Measurements from ENCODE around the gene BHLHE40.
"Not testable (repeated sequence)": the region's sequence is repeated elsewhere in the genome, so short reads cannot be mapped to it uniquely, and the experiment has no call there.

The BHLHE40 gene

GRCh38 chr3:4963669-4964570 is 15.3 kb upstream of the BHLHE40 start:
- DNase-seq: no peak

- DNase-seq: not testable (repeated sequence)
Measured at GRCh38 chr3:4966006-4966405, 13.2 kb upstream of the BHLHE40 start.

- not testable (repeated sequence) for DNase-seq
Measured at GRCh38 chr3:4967683-4968082, 11.6 kb upstream of the BHLHE40 start.

GRCh38 chr3:4971437-4971836 is 7.8 kb upstream of the BHLHE40 start:
- DNase-seq: not testable (repeated sequence)

GRCh38 chr3:4971838-4972237 is 7.4 kb upstream of the BHLHE40 start:
- DNase-seq: no peak

- DNase-seq: no peak
Measured at GRCh38 chr3:4972652-4973643, 6.3 kb upstream of the BHLHE40 start.

- no peak for DNase-seq
Measured at GRCh38 chr3:4974154-4974553, 5.1 kb upstream of the BHLHE40 start.

- DNase-seq: no peak
Measured at GRCh38 chr3:4976109-4976508, 3.1 kb upstream of the BHLHE40 start.

- DNase-seq: no peak
Measured at GRCh38 chr3:4977001-4977852, 2.0 kb upstream of the BHLHE40 start.

- no peak for DNase-seq
Measured at GRCh38 chr3:4977853-4978203, 1.4 kb upstream of the BHLHE40 start.

- peak; percentile 41 for DNase-seq
Measured at GRCh38 chr3:4978204-4978965, 852 bp upstream of the BHLHE40 start.

GRCh38 chr3:4978966-4979427 is 240 bp upstream of the BHLHE40 start:
- peak; percentile 63 for DNase-seq

GRCh38 chr3:4980229-4981203 is 1.3 kb downstream of the BHLHE40 start:
- DNase-seq: peak; percentile 37

- DNase-seq: no peak
Measured at GRCh38 chr3:4981294-4981664, 2.0 kb downstream of the BHLHE40 start.

GRCh38 chr3:4981665-4982494 is 2.6 kb downstream of the BHLHE40 start:
- DNase-seq: no peak

GRCh38 chr3:4982773-4983738 is 3.8 kb downstream of the BHLHE40 start:
- no peak for DNase-seq

- DNase-seq: no peak
Measured at GRCh38 chr3:4983739-4984510, 4.7 kb downstream of the BHLHE40 start.

- DNase-seq: no peak
Measured at GRCh38 chr3:4984511-4984864, 5.3 kb downstream of the BHLHE40 start.
